Measurements from ENCODE around the gene PIK3CG.
"Not testable (repeated sequence)": the region's sequence is repeated elsewhere in the genome, so short reads cannot be mapped to it uniquely, and the experiment has no call there.

PIK3CG gene

DNA sequence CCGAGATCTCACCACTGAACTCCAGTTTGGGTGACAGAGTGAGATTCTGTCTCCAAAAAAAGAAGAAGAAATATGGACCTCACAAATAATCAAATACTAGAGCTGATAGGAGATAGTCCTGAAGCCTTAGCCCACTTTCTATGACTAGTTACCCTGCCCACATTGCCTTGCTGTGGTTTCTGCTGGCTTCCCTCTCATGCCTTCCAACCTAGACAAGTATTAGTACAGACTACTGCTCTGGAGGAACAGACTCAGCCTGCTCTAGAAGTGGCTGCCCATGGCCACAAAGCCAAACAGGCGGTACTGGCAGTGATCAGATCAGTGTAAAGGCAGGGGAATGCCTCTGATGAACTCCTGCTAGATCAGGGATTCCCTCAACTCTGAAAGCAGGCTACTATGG is 89.8 kb downstream of the PIK3CG start:
- TF ChIP-seq, protein P1, sequence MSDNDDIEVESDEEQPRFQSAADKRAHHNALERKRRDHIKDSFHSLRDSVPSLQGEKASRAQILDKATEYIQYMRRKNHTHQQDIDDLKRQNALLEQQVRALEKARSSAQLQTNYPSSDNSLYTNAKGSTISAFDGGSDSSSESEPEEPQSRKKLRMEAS (IDR thresholded peaks at IDR 0.05; ENCODE audit: low read depth, low read length): no peak
- TF ChIP-seq POLR2A (IDR thresholded peaks at IDR 0.05; ENCODE audit: extremely low read depth, insufficient read length) (no peak), MYC (IDR thresholded peaks at IDR 0.05; ENCODE audit: low read depth, low read length) (no peak)
- TF ChIP-seq, protein P2, sequence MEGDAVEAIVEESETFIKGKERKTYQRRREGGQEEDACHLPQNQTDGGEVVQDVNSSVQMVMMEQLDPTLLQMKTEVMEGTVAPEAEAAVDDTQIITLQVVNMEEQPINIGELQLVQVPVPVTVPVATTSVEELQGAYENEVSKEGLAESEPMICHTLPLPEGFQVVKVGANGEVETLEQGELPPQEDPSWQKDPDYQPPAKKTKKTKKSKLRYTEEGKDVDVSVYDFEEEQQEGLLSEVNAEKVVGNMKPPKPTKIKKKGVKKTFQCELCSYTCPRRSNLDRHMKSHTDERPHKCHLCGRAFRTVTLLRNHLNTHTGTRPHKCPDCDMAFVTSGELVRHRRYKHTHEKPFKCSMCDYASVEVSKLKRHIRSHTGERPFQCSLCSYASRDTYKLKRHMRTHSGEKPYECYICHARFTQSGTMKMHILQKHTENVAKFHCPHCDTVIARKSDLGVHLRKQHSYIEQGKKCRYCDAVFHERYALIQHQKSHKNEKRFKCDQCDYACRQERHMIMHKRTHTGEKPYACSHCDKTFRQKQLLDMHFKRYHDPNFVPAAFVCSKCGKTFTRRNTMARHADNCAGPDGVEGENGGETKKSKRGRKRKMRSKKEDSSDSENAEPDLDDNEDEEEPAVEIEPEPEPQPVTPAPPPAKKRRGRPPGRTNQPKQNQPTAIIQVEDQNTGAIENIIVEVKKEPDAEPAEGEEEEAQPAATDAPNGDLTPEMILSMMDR (IDR thresholded peaks at IDR 0.05; ENCODE audit: low read depth, low read length): no peak
- DNase-seq (ENCODE audit: low read depth): no peak
- H3K4me3 ChIP-seq (ENCODE audit: low read depth, low read length): no peak overlapping the region

DNA sequence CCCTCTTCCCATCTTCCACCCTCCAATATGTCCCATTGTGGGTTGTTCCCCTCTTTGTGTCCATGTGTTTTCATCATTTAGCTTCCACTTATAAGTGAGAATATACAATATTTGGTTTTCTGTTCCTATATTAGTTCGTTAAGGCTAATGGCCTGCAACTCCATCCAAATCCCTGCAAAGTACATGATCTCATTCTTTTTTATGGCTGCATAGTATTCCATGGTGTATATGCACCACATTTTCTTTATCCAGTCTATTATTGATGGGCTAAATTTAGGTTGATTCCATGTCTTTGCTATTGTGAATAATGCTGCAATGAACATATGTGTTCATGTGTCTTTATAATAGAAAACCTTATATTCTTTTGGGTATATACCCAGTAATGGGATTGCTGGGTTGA is 90.8 kb downstream of the PIK3CG start:
- not testable (repeated sequence) for H3K4me3 ChIP-seq (ENCODE audit: low read depth, low read length); DNase-seq (ENCODE audit: low read depth)
